B cell (primary cell): ENCODE results near the gene KDM5B. TPM values are rescaled to one million over a fixed set of nuclear protein-coding genes. Genes with fewer than 3 reads are reported as not detected.
"Not testable (repeated sequence)": the region's sequence is repeated elsewhere in the genome, so short reads cannot be mapped to it uniquely, and the experiment has no call there.

Source experiments
- ATAC-seq: fragments of 200-7000 bp; cut with Tn5 transposase; one replicate; pipeline ENCODE4 v1.10.0; 2021; ENCODE audit warnings: low read depth, mild to moderate bottlenecking, moderate number of reproducible peaks, moderate library complexity
- CTCF ChIA-PET: fragments of 350-600 bp; sonication (Branson Sonifier 250); formaldehyde crosslinking; loops from one replicate; lab custom pipeline; 2021; ENCODE audit warnings: antibody characterized with exemption, inconsistent platforms; lab: Charles Lee
- POLR2A ChIA-PET: fragments of 350-600 bp; sonication (Branson Sonifier 250); formaldehyde crosslinking; loops from one replicate; lab custom pipeline; 2021; ENCODE audit warnings: antibody characterized with exemption; lab: Charles Lee
- DNase-seq: peaks from one replicate; pipeline ENCODE4 v3.0.0; 2013
- H2AFZ ChIP-seq: 2 replicates; pipeline ENCODE4 v1.6.1; 2012; ENCODE audit warnings: mild to moderate bottlenecking, low read depth, low read length; ENCODE audit not compliant: insufficient read depth, poor library complexity, severe bottlenecking
- H3K27ac ChIP-seq, 2 donors: 1 replicate in 1 of 2; 2 replicates in 1 of 2; pipeline ENCODE4 v1.5.1; 2012 to 2013; ENCODE audit warnings: low read length in 2 of 2, mild to moderate bottlenecking in 2 of 2, moderate library complexity in 1 of 2
- H3K27me3 ChIP-seq, 4 experiments: fragments of 200-600 bp in 1 of 4; sonication (generic) in 1 of 4; replicated peaks in 1 of 4; 1 replicate in 2 of 4; 2 replicates in 2 of 4; pipeline versions ENCODE4 v1.6.1 to v1.7.0; 2013 to 2016; ENCODE audit warnings: low read length in 3 of 4, mild to moderate bottlenecking in 2 of 4, mixed read lengths in 1 of 4, moderate library complexity in 1 of 4; ENCODE audit not compliant: insufficient read depth in 4 of 4, control insufficient read depth in 3 of 4; ENCODE audit errors: control extremely low read depth in 1 of 4
- H3K36me3 ChIP-seq, 2 experiments: replicated peaks in 1 of 2; 1 replicate in 1 of 2; 2 replicates in 1 of 2; pipeline versions ENCODE4 v1.6.1 to v1.7.1; 2013; ENCODE audit warnings: low read length in 1 of 2; ENCODE audit not compliant: insufficient read depth in 2 of 2, control insufficient read depth in 1 of 2; ENCODE audit errors: control extremely low read depth in 1 of 2, extremely low read depth in 1 of 2
- H3K4me1 ChIP-seq, 2 donors: fragments of 200-600 bp in 1 of 2; sonication (generic) in 1 of 2; 1 replicate in 1 of 2; 2 replicates in 1 of 2; pipeline versions ENCODE4 v1.5.1 to v1.6.1; 2013 to 2017; ENCODE audit warnings: low read length in 2 of 2; ENCODE audit not compliant: control insufficient read depth in 2 of 2, insufficient read depth in 2 of 2
- H3K4me2 ChIP-seq: replicated peaks from 2 replicates; pipeline ENCODE3; 2012; ENCODE audit warnings: mild to moderate bottlenecking, low read depth, low read length; ENCODE audit not compliant: poor library complexity, severe bottlenecking
- H3K4me3 ChIP-seq, 5 experiments: fragments of 200-600 bp in 1 of 5; sonication (generic) in 1 of 5; 1 replicate in 3 of 5; 2 replicates in 2 of 5; pipeline versions ENCODE4 v1.5.1 to v1.7.0; 2011 to 2016; ENCODE audit warnings: low read length in 4 of 5, mild to moderate bottlenecking in 4 of 5, low read depth in 2 of 5, control low read depth in 1 of 5, moderate library complexity in 1 of 5; ENCODE audit not compliant: insufficient read depth in 1 of 5; ENCODE audit errors: control extremely low read depth in 1 of 5, extremely low read depth in 1 of 5
- H3K79me2 ChIP-seq: fragments of 200-600 bp; sonication (generic); one replicate; pipeline ENCODE4 v1.6.0; 2016; ENCODE audit warnings: low read length; ENCODE audit not compliant: control insufficient read depth, insufficient read depth
- H3K9ac ChIP-seq: fragments of 200-600 bp; sonication (generic); 2 replicates; pipeline ENCODE4 v1.6.1; 2017; ENCODE audit warnings: mild to moderate bottlenecking, low read length, moderate library complexity
- H3K9me3 ChIP-seq, 3 donors: one replicate each; pipeline versions ENCODE4 v1.6.1 to v1.7.1; 2013; ENCODE audit warnings: low read length in 2 of 3; ENCODE audit not compliant: control insufficient read depth in 2 of 3, insufficient read depth in 1 of 3; ENCODE audit errors: control extremely low read depth in 1 of 3
- H4K20me1 ChIP-seq: 2 replicates; pipeline ENCODE4 v1.6.0; 2012; ENCODE audit warnings: mild to moderate bottlenecking, low read length; ENCODE audit not compliant: insufficient read depth, control insufficient read depth, poor library complexity, severe bottlenecking
- H3K27ac Mint-ChIP-seq: one replicate; pipeline ENCODE4 v1.8.0; 2021; ENCODE audit warnings: mixed read lengths
- H3K27me3 Mint-ChIP-seq: one replicate; pipeline ENCODE4 v1.8.0; 2021; ENCODE audit warnings: mixed read lengths
- H3K4me1 Mint-ChIP-seq: one replicate; pipeline ENCODE4 v1.8.0; 2021; ENCODE audit warnings: mixed read lengths
- H3K4me3 Mint-ChIP-seq: one replicate; pipeline ENCODE4 v1.8.0; 2021; ENCODE audit warnings: mixed read lengths
- H3K9me3 Mint-ChIP-seq: one replicate; pipeline ENCODE4 v1.8.0; 2022; ENCODE audit warnings: mixed read lengths; ENCODE audit not compliant: insufficient read depth
- CTCF ChIP-seq: fragments of 200-600 bp; IDR thresholded peaks from one replicate; pipeline ENCODE4 v1.8.0; 2022; ENCODE audit warnings: antibody characterized with exemption, mild to moderate bottlenecking
- EZH2 ChIP-seq: IDR thresholded peaks from 2 replicates; pipeline ENCODE4 v1.6.1; 2012; ENCODE audit warnings: borderline replicate concordance, low read depth, mild to moderate bottlenecking, moderate library complexity, low read length; ENCODE audit not compliant: insufficient read depth, poor library complexity, severe bottlenecking
- WGBS: methylation state at CpG from one replicate; pipeline ENCODE4 v1.1.5; 2013; ENCODE audit warnings: missing lambda C conversion rate; ENCODE audit not compliant: insufficient coverage; 5-methylcytosine and 5-hydroxymethylcytosine counted together
- intact Hi-C: fragments of 100-400 bp; cut with micrococcal nuclease; formaldehyde crosslinking; loops from one replicate; pipeline ENCODE4 v1.10.0; 2022
- polyA plus RNA-seq: library from polyadenylated mRNA; depleted of rRNA; stranded (reverse); fragments of >200 nt; gene quantifications from 2 replicates; pipeline ENCODE4 v1.2.3, GENCODE V29; 2012
- total RNA-seq, 2 donors: library from RNA; stranded (reverse); fragments of 120-200 nt in 1 of 2; gene quantifications; 1 replicate in 1 of 2; 2 replicates in 1 of 2; pipeline versions ENCODE4 v1.2.3 to v1.2.4, GENCODE V29; 2013 to 2022

Gene KDM5B
- total and polyA plus RNA-seq, 2 donors (not counting 1 experiment from before 2014, with no cell fraction given) = 11.2 to 62.7 TPM

DNA sequence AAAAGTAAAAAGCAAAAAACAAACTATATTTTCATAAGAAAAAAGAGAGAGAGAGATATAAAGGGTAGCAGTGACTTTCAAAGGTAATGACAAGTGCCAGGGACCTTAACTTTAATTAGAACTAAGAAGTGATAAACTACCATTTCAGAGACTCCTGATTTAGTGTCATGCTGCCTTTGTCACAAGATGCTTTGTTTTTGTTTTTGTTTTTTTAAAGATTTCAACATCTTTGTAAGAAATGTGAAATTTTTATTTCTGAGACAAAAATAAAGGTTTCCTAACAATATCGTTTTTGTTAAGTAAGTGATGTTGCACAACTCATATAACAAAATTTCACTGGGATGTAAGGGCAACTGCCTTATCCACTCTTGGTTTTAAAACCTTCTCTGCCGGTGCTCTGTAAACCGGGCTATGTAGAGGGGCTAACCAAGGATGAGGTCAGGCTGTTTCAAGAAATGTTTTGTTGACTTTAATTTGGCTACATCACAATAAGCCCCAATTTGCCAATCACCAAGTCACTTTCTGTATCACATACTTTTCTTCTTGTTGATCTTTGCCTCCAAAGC lies 62.8 kb downstream of the KDM5B start:
- no peak overlapping the region for H3K27ac ChIP-seq
- no peak overlapping the region for H3K4me2 ChIP-seq
- intact Hi-C loops = no loop called here
- WGBS = no CpG with 5 or more reads among the region's 3 CpGs
- no peak overlapping the region for H3K9ac ChIP-seq
- TF ChIP-seq EZH2 = no peak
- no peak for TF ChIP-seq CTCF
- ATAC-seq = no peak
- no peak overlapping the region for H2AFZ ChIP-seq
- no peak overlapping the region for H3K4me3 Mint-ChIP-seq
- no peaks in the 10 kb centered on the region for H3K9me3 Mint-ChIP-seq
- CTCF ChIA-PET = interaction anchor here (1.4 to 1.8 kb wide), 2 partner anchors 26 to 254 kb away, joined by 4 to 5 read pairs; no protein-coding TSS in a partner anchor
- no peaks in the 10 kb centered on the region for H3K4me1 ChIP-seq
- H4K20me1 ChIP-seq = no peaks in the 10 kb centered on the region
- no peaks in the 10 kb centered on the region for H3K4me1 Mint-ChIP-seq
- peaks cover 0 to 1% (median 0%) of the 10 kb centered on the region in 3 donors for H3K9me3 ChIP-seq
- H3K27me3 Mint-ChIP-seq = no peaks in the 10 kb centered on the region
- no peaks in the 10 kb centered on the region for H3K27me3 ChIP-seq
- H3K4me3 ChIP-seq = no peak overlapping the region
- H3K27ac Mint-ChIP-seq = no peak overlapping the region
- POLR2A ChIA-PET = no interaction called here
- H3K79me2 ChIP-seq = no peaks in the 10 kb centered on the region
- H3K36me3 ChIP-seq = peaks cover 23 to 59% of the 10 kb centered on the region in 2 experiments
- no peak for DNase-seq

- H3K9me3 Mint-ChIP-seq, H3K4me2 ChIP-seq, H3K27me3 ChIP-seq, H4K20me1 ChIP-seq, H3K79me2 ChIP-seq, H3K27ac ChIP-seq, ATAC-seq, H3K27ac Mint-ChIP-seq, H2AFZ ChIP-seq, POLR2A ChIA-PET, H3K9me3 ChIP-seq, DNase-seq, H3K4me1 ChIP-seq, H3K4me3 ChIP-seq, H3K4me1 Mint-ChIP-seq, H3K9ac ChIP-seq, H3K4me3 Mint-ChIP-seq, intact Hi-C loops, H3K27me3 Mint-ChIP-seq: not testable (repeated sequence)
- H3K36me3 ChIP-seq = peaks cover 23 to 56% of the 10 kb centered on the region in 2 experiments
- CTCF ChIA-PET = interaction anchor here (1.8 kb wide), 1 partner anchor 26 kb away, joined by 5 read pairs; no protein-coding TSS in a partner anchor
- no CpG with 5 or more reads among the region's 3 CpGs for WGBS
These were observed 63.5 kb downstream of the KDM5B start for GRCh38 chr1:202744770-202745169.
